ENCODE results near the gene FAM98B.

- TF ChIP-seq CTCF (IDR thresholded peaks at IDR 0.05) = no peak
- no peak for TF ChIP-seq POLR2A (IDR thresholded peaks at IDR 0.05)
- no peak for TF ChIP-seq POLR2AphosphoS5 (IDR thresholded peaks at IDR 0.05)
Measured at GRCh38 chr15:38487378-38487777, 33.5 kb downstream of the FAM98B start.
